ENCODE data around the gene PELI2. TPM values are rescaled to one million over a fixed set of nuclear protein-coding genes. Genes with fewer than 3 reads are reported as not detected.

PELI2 gene
- total RNA-seq, 1 donor from 2014 or later = 33.7 TPM

GRCh38 chr14:56143025-56143424 lies 24.8 kb downstream of the PELI2 start:
- no peak overlapping the region for H3K27ac Mint-ChIP-seq
- H3K4me1 Mint-ChIP-seq (ENCODE audit: unreplicated experiment) = peaks cover 39% of the 10 kb centered on the region
- H3K27me3 Mint-ChIP-seq = no peaks in the 10 kb centered on the region
- peaks cover 5% of the 10 kb centered on the region for H3K9me3 Mint-ChIP-seq
- H3K4me3 Mint-ChIP-seq = no peak overlapping the region
- H3K36me3 Mint-ChIP-seq = peaks cover 5% of the 10 kb centered on the region
- TF ChIP-seq CTCF (conservative IDR thresholded peaks at IDR 0.05) = no peak
- no peak for DNase-seq (ENCODE audit: extremely low spot score, unreplicated experiment)

GRCh38 chr14:56144176-56144575 lies 26.0 kb downstream of the PELI2 start:
- no peak for DNase-seq (ENCODE audit: extremely low spot score, unreplicated experiment)
- H3K27ac Mint-ChIP-seq = no peak overlapping the region
- no peak overlapping the region for H3K4me3 Mint-ChIP-seq
- H3K4me1 Mint-ChIP-seq (ENCODE audit: unreplicated experiment) = peaks cover 43% of the 10 kb centered on the region
- H3K36me3 Mint-ChIP-seq = peaks cover 5% of the 10 kb centered on the region
- no peak for TF ChIP-seq CTCF (conservative IDR thresholded peaks at IDR 0.05)
- peaks cover 5% of the 10 kb centered on the region for H3K9me3 Mint-ChIP-seq
- no peaks in the 10 kb centered on the region for H3K27me3 Mint-ChIP-seq

GRCh38 chr14:56145181-56145769 lies 27.1 kb downstream of the PELI2 start:
- H3K4me1 Mint-ChIP-seq (ENCODE audit: unreplicated experiment) = peaks cover 38% of the 10 kb centered on the region
- peaks cover 5% of the 10 kb centered on the region for H3K9me3 Mint-ChIP-seq
- peaks cover 5% of the 10 kb centered on the region for H3K36me3 Mint-ChIP-seq
- H3K27me3 Mint-ChIP-seq = no peaks in the 10 kb centered on the region
- peak overlapping the region; percentile 55 for H3K27ac Mint-ChIP-seq
- no peak for DNase-seq (ENCODE audit: extremely low spot score, unreplicated experiment)
- peak overlapping the region; percentile 26 for H3K4me3 Mint-ChIP-seq
- TF ChIP-seq CTCF (conservative IDR thresholded peaks at IDR 0.05) = no peak

GRCh38 chr14:56145965-56146364 lies 27.8 kb downstream of the PELI2 start:
- Mint-ChIP-seq H3K4me3 (no peak overlapping the region), H3K27ac (no peak overlapping the region), H3K27me3 (no peaks in the 10 kb centered on the region), H3K9me3 (peaks cover 5% of the 10 kb centered on the region), H3K4me1 (ENCODE audit: unreplicated experiment) (peaks cover 34% of the 10 kb centered on the region), H3K36me3 (peaks cover 5% of the 10 kb centered on the region)
- DNase-seq (ENCODE audit: extremely low spot score, unreplicated experiment) = no peak
- no peak for TF ChIP-seq CTCF (conservative IDR thresholded peaks at IDR 0.05)

- Mint-ChIP-seq H3K4me3 (no peak overlapping the region), H3K9me3 (peaks cover 5% of the 10 kb centered on the region), H3K4me1 (ENCODE audit: unreplicated experiment) (peaks cover 37% of the 10 kb centered on the region), H3K27me3 (no peaks in the 10 kb centered on the region), H3K36me3 (peaks cover 5% of the 10 kb centered on the region), H3K27ac (no peak overlapping the region)
- DNase-seq (ENCODE audit: extremely low spot score, unreplicated experiment) = no peak
- TF ChIP-seq CTCF (conservative IDR thresholded peaks at IDR 0.05) = no peak
Measured at GRCh38 chr14:56147449-56147848, 29.2 kb downstream of the PELI2 start.

All from type B pancreatic cell (in vitro differentiated cells).